Right lobe of liver (tissue), 4 donors: ENCODE measurements around the gene FIZ1.

Source experiments
- POLR2A ChIP-seq: fragments of 450-650 bp; IDR thresholded peaks from one replicate; pipeline ENCODE4 v1.6.1; 2017; ENCODE audit warnings: antibody characterized with exemption, mild to moderate bottlenecking
- TF ChIP-seq, protein P1 (sequence below), 4 donors: fragments of 200-600 bp in 3 of 4; fragments of 450-650 bp in 1 of 4; IDR thresholded peaks; one replicate each; pipeline versions ENCODE4 v1.5.1 to v1.8.0; 2016 to 2022; ENCODE audit warnings: antibody characterized with exemption in 4 of 4, mild to moderate bottlenecking in 2 of 4
- donor health status: DM: no; HTN: no; CAD: no.
- donor health status: DM: no; HTN: no; CAD: no.
- donor health status: DM: no; HTN: yes; CAD: no.

DNA sequence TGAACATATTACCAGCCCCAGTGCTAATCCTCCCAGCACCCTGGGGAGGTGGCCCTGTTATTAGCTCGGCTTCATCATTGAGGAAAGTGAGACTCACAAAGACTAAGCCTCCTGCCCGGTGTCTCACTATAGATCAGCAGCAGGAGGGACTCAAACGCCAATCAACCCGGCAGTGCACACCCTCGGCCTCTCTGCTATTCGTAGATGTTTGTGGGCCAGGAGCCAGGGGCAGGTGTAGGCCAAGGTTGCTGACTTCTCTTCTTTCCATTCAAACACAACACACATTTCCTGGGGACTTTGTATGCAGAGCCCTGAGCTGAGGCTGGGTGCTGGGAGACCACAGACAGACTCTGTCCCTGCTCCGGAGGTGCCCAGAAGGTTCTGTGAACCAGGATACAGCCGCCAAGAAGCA, 44.6 kb downstream of the FIZ1 start:
- TF ChIP-seq, protein P1, sequence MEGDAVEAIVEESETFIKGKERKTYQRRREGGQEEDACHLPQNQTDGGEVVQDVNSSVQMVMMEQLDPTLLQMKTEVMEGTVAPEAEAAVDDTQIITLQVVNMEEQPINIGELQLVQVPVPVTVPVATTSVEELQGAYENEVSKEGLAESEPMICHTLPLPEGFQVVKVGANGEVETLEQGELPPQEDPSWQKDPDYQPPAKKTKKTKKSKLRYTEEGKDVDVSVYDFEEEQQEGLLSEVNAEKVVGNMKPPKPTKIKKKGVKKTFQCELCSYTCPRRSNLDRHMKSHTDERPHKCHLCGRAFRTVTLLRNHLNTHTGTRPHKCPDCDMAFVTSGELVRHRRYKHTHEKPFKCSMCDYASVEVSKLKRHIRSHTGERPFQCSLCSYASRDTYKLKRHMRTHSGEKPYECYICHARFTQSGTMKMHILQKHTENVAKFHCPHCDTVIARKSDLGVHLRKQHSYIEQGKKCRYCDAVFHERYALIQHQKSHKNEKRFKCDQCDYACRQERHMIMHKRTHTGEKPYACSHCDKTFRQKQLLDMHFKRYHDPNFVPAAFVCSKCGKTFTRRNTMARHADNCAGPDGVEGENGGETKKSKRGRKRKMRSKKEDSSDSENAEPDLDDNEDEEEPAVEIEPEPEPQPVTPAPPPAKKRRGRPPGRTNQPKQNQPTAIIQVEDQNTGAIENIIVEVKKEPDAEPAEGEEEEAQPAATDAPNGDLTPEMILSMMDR (IDR thresholded peaks at IDR 0.05), result no peak
- no peak for TF ChIP-seq POLR2A
